Astrocyte of the spinal cord (primary cell): ENCODE results near the gene NCOA7.

Source experiments
- DNase-seq: peaks from one replicate; pipeline ENCODE4 v3.0.0; 2011; ENCODE audit warnings: low read depth, low spot score
- H3K4me3 ChIP-seq: 2 replicates; pipeline ENCODE4 v1.5.1; 2011; ENCODE audit warnings: low read depth, mild to moderate bottlenecking, low read length, moderate library complexity
- CTCF ChIP-seq: IDR thresholded peaks from 2 replicates; pipeline ENCODE4 v1.5.1; 2012; ENCODE audit warnings: low read depth, mild to moderate bottlenecking, low read length, inconsistent platforms
- in situ Hi-C: cut with HindIII; loops from 2 replicates; pipeline ENCODE4 v1.10.0; 2017; ENCODE audit warnings: low sequenced_read_pairs

NCOA7 gene

GRCh38 chr6:125923366-125923877, 132.7 kb downstream of the NCOA7 start:
- DNase-seq = no peak
- H3K4me3 ChIP-seq = no peak overlapping the region
- in situ Hi-C loops = no loop called here
- no peak for TF ChIP-seq CTCF

GRCh38 chr6:125924169-125924568, 133.4 kb downstream of the NCOA7 start:
- H3K4me3 ChIP-seq = no peak overlapping the region
- no peak for TF ChIP-seq CTCF
- no peak for DNase-seq
- in situ Hi-C loops = no loop called here

- in situ Hi-C loops = no loop called here
- no peak for DNase-seq
- no peak for TF ChIP-seq CTCF
- H3K4me3 ChIP-seq = no peak overlapping the region
Observed at GRCh38 chr6:125924697-125925358, 134.1 kb downstream of the NCOA7 start.

- no peak overlapping the region for H3K4me3 ChIP-seq
- DNase-seq = no peak
- in situ Hi-C loops = no loop called here
- TF ChIP-seq CTCF = no peak
Observed at GRCh38 chr6:125926711-125927110, 136.0 kb downstream of the NCOA7 start.

- TF ChIP-seq CTCF = no peak
- no peak overlapping the region for H3K4me3 ChIP-seq
- no peak for DNase-seq
- in situ Hi-C loops = no loop called here
Observed at GRCh38 chr6:125927761-125928160, 137.0 kb downstream of the NCOA7 start.

- no peak overlapping the region for H3K4me3 ChIP-seq
- TF ChIP-seq CTCF = no peak
- in situ Hi-C loops = no loop called here
- DNase-seq = no peak
Observed at GRCh38 chr6:125930765-125931418, 140.1 kb downstream of the NCOA7 start.
